ENCODE data around the gene TP53INP2.
"Not testable (repeated sequence)": the region's sequence is repeated elsewhere in the genome, so short reads cannot be mapped to it uniquely, and the experiment has no call there.

The TP53INP2 gene

DNA sequence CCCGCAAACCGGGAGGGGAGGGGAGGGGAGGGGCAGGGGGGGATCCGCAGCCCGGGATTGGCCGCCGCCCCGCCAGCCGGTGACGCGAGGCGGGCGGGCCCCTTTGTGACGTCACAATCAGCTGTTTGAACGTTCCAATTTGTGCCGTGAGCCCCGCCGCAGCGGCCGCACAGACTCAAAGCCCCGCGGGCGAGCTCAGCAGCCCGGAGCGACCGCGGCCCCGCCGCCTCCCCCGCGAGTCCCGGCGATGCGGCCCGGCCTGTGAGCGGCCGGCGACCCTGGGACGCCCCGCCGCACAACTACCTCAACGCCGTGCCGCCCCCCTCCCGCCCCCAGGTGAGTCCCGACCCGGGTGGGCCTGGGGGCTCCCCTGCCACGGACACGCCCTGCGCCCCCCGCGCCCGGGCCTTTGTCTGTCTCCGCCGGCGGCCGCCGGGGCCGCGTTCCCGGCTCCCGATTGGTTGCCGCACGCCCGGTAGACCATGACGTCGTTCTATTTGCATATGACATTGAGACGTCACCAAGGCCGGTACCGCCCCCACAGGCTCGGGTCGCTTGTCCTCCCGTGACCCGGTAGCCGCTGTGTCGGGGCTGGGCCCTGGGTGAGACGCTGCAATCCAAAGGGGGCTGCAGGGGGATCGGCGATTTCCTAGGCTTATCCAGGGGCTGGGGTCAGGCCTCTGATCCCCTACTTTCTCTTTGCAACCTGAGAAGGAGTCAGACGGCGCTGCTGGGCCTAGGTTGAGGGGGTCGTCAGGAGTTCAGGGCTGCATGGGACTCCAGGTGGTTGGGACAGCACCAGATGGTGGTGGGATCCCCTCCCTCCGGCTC lies at the start of gene TP53INP2:
TSS of gene TP53INP2 (plus strand) at position 168 of the 831 bp plus-strand sequence. CDS start 4,396 bp downstream, outside the sequence.
- in situ Hi-C loops (cut with HindIII; ENCODE audit: low pct_unique_long_range_greater_than_20kb, low sequenced_read_pairs) = no loop called here
- peak; percentile 90 to 95 for DNase-seq (ENCODE audit: low read depth in 1 of 2, low spot score in 1 of 2)
- no peak for TF ChIP-seq JUND (IDR thresholded peaks at IDR 0.05; ENCODE audit: low read depth)

GRCh38 chr20:34658654-34659053 lies 45.5 kb upstream of the TP53INP2 start:
- in situ Hi-C loops (cut with HindIII; ENCODE audit: low pct_unique_long_range_greater_than_20kb, low sequenced_read_pairs); DNase-seq (ENCODE audit: low read depth in 1 of 2, low spot score in 1 of 2): not testable (repeated sequence)

DNA sequence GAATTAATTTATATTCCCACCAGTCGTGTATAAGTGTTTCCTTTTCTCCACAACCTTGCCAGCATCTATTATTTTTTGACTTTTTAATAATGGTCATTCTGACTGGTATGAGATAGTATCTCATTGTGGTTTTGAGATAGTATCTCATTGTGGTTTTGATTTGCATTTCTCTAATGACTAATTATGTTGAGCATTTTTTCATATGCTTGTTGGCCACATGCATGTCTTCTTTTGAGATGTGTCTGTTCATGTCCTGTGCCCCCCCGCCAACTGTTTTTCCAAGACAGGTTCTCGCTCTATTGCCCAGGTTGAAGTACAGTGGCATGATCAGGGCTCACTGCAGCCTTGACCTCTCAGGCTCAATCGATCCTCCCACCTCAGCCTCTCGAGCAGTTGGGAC lies 42.3 kb upstream of the TP53INP2 start:
- peak in 1 of 2 experiments; percentile 13 for DNase-seq (ENCODE audit: low read depth in 1 of 2, low spot score in 1 of 2)
- in situ Hi-C loops (cut with HindIII; ENCODE audit: low pct_unique_long_range_greater_than_20kb, low sequenced_read_pairs) = not testable (repeated sequence)

DNA sequence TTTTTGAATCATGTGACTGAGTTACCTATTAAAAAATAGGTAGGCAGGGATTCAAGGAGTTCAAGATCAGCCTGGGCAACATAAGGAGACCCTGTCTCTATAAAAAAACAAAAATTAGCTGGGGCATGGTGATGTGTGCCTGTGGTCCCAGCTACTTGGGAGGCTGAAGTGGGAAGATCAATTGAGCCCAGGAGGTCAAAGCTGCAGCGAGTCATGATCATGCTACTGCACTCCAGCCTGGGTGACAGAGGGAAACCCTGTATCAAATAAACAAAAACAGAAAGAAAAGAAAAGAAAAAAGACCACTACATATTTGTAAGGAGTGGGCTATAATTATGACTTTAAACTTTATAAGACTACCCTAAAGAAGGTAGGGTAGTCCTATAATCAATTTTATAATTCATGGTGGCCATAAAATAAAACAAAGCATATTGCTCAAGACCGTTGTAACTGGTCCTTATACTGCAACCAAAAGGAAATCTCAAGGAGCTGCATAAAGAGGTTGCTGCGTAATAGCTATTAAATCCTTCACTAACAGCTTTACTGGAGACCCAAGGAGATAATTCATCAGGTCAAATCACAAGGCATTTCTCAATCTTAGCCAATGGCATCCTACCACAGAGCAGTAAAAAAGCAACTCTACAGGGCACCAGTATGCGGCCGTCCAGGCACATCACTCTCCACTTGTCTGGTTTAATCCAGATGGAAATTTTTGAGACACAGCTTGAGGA lies 40.8 kb upstream of the TP53INP2 start:
- in situ Hi-C loops (cut with HindIII; ENCODE audit: low pct_unique_long_range_greater_than_20kb, low sequenced_read_pairs) = no loop called here
- no peak for TF ChIP-seq JUND (IDR thresholded peaks at IDR 0.05; ENCODE audit: low read depth)

DNA sequence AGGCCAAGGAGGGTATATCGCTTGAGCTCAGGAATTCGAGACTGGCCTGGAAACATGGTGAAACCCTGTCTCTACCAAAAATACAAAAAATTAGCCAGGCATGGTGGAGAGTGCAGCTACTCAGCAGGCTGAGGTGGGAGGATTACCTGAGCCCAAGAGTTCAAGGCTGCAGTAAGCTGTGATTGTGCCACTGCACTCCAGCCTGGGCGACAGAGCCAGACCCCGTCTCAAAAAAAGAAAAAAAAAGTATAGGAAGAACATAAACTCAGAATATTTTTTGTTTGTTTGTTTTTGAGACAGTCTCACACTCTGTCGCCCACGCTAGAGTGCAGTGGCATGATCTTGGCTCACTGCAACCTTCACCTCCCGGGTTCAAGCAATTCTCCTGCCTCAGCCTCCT lies 39.4 kb upstream of the TP53INP2 start:
- in situ Hi-C loops (cut with HindIII; ENCODE audit: low pct_unique_long_range_greater_than_20kb, low sequenced_read_pairs); DNase-seq (ENCODE audit: low read depth in 1 of 2, low spot score in 1 of 2): not testable (repeated sequence)

More for the DNA sequence above, 40.8 kb upstream of the TP53INP2 start:
- DNase-seq (ENCODE audit: low read depth in 1 of 2, low spot score in 1 of 2) = no peak

DNA sequence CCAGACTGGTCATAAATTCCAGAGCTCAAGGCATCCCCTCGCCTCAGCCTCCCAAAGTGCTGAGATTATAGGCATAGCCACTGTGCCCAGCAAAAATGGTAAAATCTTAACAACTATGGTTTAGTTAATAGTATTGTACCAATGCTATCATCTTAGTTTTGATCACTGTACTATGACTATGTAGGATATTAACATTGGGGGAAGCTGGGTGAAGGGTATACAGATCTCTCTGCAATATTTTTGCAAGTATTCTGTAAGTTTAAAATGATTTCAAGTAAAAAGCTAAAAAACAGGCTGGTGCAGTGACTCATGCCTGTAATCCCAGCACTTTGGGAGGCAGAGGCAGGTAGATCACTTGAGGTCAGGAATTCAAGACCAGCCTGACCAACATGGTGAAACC lies 35.0 kb upstream of the TP53INP2 start:
- no peak for TF ChIP-seq JUND (IDR thresholded peaks at IDR 0.05; ENCODE audit: low read depth)
- no peak for DNase-seq (ENCODE audit: low read depth in 1 of 2, low spot score in 1 of 2)
- in situ Hi-C loops (cut with HindIII; ENCODE audit: low pct_unique_long_range_greater_than_20kb, low sequenced_read_pairs) = no loop called here

- no peak for TF ChIP-seq JUND (IDR thresholded peaks at IDR 0.05; ENCODE audit: low read depth)
- DNase-seq (ENCODE audit: low read depth in 1 of 2, low spot score in 1 of 2) = no peak
- in situ Hi-C loops (cut with HindIII; ENCODE audit: low pct_unique_long_range_greater_than_20kb, low sequenced_read_pairs) = no loop called here
Measured at GRCh38 chr20:34673412-34673811, 30.7 kb upstream of the TP53INP2 start.

DNA sequence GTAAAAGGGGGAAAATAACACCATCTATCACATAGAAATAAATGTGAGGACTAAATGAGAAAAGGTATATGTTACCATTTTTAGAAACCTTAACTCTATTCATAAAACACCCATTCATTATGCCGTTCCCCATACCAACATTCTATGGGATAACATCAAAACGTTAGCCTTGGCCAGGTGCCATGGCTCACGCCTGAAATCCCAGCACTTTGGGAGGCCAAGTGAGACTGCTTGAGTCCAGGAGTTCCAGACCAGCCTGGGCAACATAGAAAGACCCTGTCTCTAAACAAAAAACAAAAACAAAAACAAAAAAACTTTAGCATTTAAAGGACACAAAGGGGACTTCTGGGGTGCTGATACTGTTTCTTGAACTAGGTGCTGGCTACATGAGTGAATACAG lies 28.6 kb upstream of the TP53INP2 start:
- TF ChIP-seq JUND (IDR thresholded peaks at IDR 0.05; ENCODE audit: low read depth) = no peak
- DNase-seq (ENCODE audit: low read depth in 1 of 2, low spot score in 1 of 2) = peak in 1 of 2 experiments; percentile 35
- in situ Hi-C loops (cut with HindIII; ENCODE audit: low pct_unique_long_range_greater_than_20kb, low sequenced_read_pairs) = no loop called here

DNA sequence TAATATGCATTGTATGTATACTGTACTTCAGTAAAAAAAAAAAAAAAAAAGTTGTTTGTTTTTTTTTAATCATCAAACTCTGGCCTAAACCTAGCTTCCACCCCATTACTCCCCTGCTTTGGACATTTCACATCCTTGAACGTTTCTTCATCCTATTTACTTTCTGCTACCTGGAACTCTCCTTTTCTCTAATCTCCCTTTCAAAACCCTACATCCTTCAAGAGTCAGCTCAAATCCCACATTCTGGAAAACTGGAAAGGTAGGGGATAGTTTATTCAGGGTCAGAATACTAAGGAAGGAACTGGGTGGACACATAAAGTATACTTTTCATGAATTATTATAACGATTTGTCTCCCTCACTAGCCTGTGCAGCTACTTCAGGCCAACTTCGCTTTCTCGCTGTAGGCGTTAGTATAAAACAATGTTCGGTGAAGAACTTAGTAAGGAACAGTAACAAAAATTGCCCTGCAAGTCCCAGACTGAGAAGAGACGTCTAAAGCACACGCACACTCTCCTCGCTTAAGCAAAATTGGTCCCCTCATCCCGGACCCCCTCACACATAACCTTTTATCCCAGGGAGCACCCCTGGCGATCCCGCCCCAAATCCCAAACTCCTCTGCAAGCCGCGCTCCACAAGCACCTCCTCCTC lies 28.0 kb upstream of the TP53INP2 start:
- in situ Hi-C loops (cut with HindIII; ENCODE audit: low pct_unique_long_range_greater_than_20kb, low sequenced_read_pairs) = no loop called here
- TF ChIP-seq JUND (IDR thresholded peaks at IDR 0.05; ENCODE audit: low read depth) = no peak

DNA sequence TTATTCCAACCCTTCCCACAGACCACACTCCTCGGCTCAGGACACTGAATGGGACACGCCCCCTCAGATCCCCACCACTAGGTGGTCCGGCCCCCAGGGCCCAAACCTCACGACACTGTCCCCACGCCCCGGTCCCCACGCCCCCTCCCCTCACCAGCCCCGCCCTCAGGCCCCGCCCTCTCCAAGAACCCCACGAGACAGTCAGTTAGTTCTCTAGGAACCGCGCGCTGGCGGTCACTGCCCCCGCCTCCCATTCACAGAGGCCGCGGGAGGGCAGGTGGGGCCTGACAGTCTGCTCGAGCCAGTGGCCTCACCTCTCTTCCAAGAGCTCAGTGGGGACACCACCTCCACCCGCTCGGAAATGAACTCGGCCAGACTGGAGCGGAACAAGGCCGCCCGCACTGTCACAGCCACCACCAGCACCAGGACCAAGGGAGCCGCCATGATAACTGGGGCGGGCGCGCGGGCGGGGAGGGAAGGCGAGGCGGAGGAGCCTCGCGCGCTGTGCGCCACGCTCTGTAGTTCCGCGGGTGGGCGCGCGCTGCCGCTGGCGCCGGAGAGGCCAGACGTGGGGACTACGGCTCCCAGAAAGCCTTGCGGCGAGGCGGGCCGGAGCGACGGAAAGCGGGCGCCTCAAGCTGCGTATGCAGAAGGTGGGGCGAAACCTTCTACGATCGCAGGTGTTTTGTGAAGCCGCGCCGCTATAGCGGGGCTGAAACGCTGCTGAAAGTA lies 27.3 kb upstream of the TP53INP2 start, which contains the start of gene PIGU:
TSS of gene PIGU (minus strand) at position 451 of the 732 bp plus-strand sequence. CDS start at position 444, 7 bp downstream.
- in situ Hi-C loops (cut with HindIII; ENCODE audit: low pct_unique_long_range_greater_than_20kb, low sequenced_read_pairs) = no loop called here
- no peak for TF ChIP-seq JUND (IDR thresholded peaks at IDR 0.05; ENCODE audit: low read depth)
- DNase-seq (ENCODE audit: low read depth in 1 of 2, low spot score in 1 of 2) = peak; percentile 91 to 99

More for the DNA sequence above, 28.0 kb upstream of the TP53INP2 start:
- no peak for DNase-seq (ENCODE audit: low read depth in 1 of 2, low spot score in 1 of 2)

GRCh38 chr20:34680586-34681175 lies 23.5 kb upstream of the TP53INP2 start:
- TF ChIP-seq JUND (IDR thresholded peaks at IDR 0.05; ENCODE audit: low read depth) = no peak
- in situ Hi-C loops (cut with HindIII; ENCODE audit: low pct_unique_long_range_greater_than_20kb, low sequenced_read_pairs) = no loop called here
- DNase-seq (ENCODE audit: low read depth in 1 of 2, low spot score in 1 of 2) = no peak

- DNase-seq (ENCODE audit: low read depth in 1 of 2, low spot score in 1 of 2) = no peak
- TF ChIP-seq JUND (IDR thresholded peaks at IDR 0.05; ENCODE audit: low read depth) = no peak
- in situ Hi-C loops (cut with HindIII; ENCODE audit: low pct_unique_long_range_greater_than_20kb, low sequenced_read_pairs) = no loop called here
Measured at GRCh38 chr20:34683667-34684066, 20.5 kb upstream of the TP53INP2 start.

All from T47D (cell line).